Sigmoid colon (tissue), 4 donors: Measurements from ENCODE around the gene ZNHIT3.
"Not testable (repeated sequence)": the region's sequence is repeated elsewhere in the genome, so short reads cannot be mapped to it uniquely, and the experiment has no call there.

ENCODE experiments used
- CTCF ChIP-seq, 4 experiments: fragments of 450-650 bp in 3 of 4; fragments of 200-600 bp in 1 of 4; IDR thresholded peaks; one replicate each; pipeline ENCODE4 v1.5.1; 2016 to 2019; ENCODE audit warnings: antibody characterized with exemption in 4 of 4, mild to moderate bottlenecking in 3 of 4, moderate library complexity in 2 of 4
- POLR2AphosphoS5 ChIP-seq, 4 donors: sonication (generic); formaldehyde crosslinking; IDR thresholded peaks; one replicate each; pipeline ENCODE4 v1.6.1; 2017; ENCODE audit warnings: antibody characterized with exemption in 4 of 4

- not testable (repeated sequence) for TF ChIP-seq POLR2AphosphoS5, CTCF (IDR thresholded peaks at IDR 0.05)
Measured at GRCh38 chr17:36452888-36453287, 33.6 kb upstream of the ZNHIT3 start.
